GM12873 (cell line): ENCODE results near the gene LAIR2.

Source experiments
- TF ChIP-seq, protein P1 (sequence below): IDR thresholded peaks from 2 replicates; pipeline ENCODE4 v1.5.1; 2012; ENCODE audit warnings: low read depth, mild to moderate bottlenecking, moderate library complexity, low read length, control low read depth; ENCODE audit not compliant: insufficient read depth; ENCODE audit errors: missing control alignments

Gene LAIR2

DNA sequence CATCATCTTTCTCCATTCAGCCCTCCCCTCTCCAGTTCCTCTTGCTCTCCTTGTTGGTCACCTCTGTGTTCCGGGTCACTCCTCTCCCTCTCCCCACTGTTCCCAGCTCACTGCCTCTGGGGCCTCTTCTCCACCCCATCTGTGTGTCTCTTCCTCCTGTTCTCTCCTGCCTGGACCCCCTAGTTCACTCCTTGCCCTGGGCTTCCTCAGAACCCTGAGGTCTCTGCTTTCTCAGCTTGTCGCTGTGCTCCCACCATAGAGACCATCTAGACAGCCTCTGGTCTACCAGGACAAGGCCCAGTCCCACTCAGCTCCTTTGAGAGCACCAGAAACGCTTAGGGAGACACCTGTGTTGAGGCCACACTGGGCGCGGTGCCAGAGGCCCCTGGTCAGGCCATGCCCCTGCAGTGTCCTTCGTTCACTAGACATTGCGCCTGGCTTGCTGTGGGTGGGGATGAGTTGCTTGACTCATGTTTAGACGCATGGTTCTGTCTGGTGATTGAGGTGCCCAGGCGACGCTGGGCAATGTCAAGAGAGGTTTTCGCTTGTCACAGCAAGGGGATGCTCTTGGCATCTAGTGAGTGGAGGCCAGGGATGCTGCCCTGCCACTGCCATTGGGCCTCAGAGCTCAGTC is 43.9 kb upstream of the LAIR2 start:
- TF ChIP-seq, protein P1, sequence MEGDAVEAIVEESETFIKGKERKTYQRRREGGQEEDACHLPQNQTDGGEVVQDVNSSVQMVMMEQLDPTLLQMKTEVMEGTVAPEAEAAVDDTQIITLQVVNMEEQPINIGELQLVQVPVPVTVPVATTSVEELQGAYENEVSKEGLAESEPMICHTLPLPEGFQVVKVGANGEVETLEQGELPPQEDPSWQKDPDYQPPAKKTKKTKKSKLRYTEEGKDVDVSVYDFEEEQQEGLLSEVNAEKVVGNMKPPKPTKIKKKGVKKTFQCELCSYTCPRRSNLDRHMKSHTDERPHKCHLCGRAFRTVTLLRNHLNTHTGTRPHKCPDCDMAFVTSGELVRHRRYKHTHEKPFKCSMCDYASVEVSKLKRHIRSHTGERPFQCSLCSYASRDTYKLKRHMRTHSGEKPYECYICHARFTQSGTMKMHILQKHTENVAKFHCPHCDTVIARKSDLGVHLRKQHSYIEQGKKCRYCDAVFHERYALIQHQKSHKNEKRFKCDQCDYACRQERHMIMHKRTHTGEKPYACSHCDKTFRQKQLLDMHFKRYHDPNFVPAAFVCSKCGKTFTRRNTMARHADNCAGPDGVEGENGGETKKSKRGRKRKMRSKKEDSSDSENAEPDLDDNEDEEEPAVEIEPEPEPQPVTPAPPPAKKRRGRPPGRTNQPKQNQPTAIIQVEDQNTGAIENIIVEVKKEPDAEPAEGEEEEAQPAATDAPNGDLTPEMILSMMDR, result no peak

DNA sequence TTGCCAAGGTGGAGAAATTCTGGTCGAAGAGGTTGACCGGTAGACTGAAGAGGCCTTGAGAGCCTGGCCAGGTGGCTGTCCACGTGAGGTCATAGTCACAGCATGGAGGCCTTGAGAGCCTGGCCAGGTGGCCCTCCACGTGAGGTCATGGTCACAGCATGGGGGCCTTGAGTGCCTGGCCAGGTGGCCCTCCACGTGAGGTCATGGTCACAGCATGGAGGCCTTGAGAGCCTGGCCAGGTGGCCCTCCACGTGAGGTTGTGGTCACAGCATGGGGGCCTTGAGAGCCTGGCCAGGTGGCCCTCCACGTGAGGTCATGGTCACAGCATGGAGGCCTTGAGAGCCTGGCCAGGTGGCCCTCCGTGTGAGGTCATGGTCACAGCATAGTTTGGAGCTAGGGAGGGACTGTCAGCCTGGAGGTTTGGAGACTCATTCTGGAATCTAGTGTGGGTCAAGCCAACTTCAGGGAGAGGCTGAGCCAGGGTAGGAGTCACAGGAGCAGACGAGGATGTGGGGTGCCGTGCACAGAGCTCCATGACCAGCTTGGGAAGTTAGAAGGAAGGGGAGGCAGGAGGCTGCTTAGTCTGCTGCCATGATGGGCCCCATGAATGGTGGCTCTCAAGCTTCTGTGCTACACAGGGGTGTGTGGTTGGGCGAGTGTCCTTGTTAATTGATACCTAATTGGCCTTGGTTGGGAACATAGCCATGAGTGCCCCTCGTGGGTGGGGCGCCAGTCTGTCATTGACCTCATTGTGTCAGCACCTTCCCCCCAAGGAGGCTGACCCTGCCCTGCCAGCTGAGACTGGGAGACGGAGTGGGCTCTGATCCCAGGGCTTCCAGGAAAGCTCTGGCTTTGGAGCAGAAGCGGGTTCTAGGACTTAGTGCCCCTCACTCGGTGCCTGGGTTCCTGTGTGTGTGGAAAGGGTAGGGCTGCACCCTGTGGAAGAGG is 43.1 kb upstream of the LAIR2 start:
- TF ChIP-seq, protein P1, result no peak

DNA sequence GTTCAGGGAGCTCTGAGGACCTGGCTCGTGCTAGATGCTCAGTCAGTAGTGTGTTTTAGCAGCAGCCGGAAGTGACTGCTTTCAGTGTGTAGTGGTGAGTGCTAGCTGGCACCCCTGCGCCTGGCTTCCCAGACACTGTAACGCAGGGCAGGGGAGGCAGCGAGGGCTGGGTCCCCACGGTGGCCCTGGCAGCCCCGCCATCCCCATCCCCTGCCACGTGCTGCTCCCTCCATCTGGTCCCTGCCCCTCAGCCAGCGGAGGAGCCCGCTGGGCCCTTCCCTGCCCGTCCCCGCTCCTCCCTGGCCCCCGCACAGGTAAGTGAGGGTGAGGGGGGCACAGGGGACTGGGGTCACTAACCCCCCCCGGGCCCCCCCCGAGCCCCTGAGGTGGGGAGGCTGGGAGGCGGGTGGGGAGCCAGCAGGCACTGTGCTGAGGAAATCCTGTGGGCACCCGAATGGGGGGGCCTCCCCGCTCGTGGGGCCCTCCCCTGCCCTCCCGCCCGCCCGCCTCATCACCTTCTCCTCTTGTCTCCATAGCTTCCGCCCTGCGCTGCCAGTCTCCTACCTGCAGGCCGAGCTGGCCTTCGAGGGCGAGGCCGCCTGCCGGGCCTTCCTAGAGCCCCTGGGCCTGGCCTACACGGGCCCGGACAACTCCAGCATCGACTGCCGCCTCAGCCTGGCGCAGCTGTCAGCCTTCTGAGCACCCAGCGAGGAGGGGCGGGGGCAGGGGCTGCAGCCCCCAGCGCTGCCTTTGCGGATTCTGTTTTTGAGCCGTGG is 42.2 kb upstream of the LAIR2 start:
- TF ChIP-seq, protein P1, result no peak

DNA sequence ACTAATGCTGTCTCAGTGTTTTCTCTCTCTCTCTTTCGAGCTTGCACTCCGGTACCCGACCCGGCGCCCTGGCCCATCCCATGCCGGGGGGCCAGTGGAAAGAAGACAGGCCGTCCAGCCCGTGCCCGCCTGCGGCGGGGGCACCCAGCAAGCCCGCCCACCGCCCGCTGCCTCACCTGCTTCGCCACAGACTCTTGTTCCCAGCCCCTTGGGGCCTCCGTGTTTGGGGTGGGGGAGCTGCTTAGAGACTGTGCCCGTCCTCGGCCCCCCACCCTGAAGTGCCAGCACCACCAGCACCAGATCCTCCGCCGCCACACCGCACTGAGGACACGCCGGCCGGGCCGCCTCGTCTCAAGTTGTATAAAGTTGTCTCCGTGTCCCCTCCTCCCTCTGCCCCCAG is 41.4 kb upstream of the LAIR2 start:
- TF ChIP-seq, protein P1, result no peak

DNA sequence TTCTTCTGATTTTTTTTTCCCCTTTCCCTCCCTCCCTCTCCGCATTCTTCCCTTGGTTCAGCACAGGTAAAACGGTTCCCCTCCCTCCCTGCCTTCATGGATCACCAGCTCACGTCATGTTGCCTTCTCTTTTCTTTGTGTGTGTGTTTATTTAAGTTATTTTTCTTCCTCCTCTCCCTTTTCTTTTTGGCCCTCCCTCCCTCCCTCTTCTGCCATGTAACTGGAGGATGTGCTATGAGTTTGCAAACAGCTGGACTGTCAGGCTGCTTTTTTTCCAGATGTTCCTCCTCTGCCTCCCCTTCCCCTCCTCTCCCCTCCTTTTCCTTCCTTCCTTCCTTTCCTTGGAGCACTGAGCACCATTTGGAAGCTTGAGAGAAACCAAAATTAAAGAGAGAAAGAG is 41.0 kb upstream of the LAIR2 start:
- TF ChIP-seq, protein P1, result no peak

DNA sequence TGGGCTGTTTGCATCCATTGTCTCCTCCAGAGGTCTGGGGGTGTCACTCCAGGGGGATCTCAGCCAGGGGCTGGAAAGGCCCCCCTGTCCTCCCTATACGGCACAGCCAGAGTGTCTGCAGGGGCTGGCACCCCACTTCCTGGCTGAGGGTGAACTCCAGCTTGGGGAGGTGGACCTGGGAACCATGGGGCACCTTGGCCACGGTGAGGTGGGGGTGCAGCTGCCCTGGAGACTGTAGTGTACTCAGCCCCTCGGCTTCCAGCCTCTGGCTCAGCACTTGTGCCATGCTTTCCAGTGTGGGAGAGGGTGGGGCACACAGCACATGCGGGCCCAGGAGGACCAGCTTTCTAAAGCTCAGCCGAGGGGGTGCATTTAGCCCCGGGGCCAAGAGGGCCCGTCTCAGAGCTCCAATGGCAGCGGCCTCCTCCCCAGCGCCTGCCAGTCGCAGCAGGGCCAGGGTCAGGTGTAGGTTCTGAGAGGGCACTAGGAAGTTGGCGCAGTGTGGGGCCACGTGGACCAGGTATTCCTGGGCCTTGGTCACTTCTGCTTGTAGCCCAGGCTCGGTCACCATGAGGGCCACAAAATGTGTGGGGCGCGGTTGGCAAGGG is 40.5 kb upstream of the LAIR2 start:
- TF ChIP-seq, protein P1, result no peak
